ENCODE measurements around the gene LDHAL6B. TPM values are rescaled to one million over a fixed set of nuclear protein-coding genes. Genes with fewer than 3 reads are reported as not detected.

Gene LDHAL6B
- polyA plus RNA-seq, 1 of the 3 experiments (the other 2 are of a cell fraction) = not detected

DNA sequence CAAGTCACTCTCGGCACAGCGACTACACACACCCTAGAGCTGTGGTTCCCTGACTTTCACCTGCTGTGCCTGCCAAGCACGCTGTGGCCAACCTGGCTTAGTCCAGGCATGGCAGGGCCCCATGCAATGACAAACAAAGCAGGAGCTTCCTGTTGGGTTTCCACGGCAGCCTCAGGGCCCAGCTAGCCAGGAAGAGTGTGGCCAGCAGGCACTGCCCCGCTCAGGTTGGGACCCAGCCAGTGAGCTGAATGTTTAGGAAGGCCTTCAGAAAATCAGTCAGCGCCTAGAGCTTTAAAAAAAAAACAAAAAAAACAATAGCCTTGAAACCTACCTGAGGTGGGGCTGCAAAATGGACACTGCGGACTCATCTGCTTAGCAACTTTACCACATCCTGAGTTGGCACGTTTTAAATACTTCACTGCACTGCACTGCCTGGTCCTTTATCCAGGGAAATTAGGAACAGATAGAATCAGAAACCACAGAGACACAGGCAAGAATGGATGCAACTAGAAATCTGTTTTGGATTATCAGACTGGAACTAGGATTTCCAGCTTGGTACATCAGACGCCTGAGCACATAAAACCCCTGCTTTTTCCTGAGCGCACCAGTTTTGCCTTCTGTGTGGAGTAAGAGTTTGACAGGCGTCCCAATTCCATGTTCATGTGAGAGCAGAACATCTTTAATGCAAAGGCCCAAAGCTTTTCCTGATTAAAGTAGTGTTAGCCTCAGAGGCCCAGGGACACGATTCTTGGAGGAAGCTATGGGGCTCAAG, 36.2 kb upstream of the LDHAL6B start (continued):
- TF ChIP-seq, protein P1, sequence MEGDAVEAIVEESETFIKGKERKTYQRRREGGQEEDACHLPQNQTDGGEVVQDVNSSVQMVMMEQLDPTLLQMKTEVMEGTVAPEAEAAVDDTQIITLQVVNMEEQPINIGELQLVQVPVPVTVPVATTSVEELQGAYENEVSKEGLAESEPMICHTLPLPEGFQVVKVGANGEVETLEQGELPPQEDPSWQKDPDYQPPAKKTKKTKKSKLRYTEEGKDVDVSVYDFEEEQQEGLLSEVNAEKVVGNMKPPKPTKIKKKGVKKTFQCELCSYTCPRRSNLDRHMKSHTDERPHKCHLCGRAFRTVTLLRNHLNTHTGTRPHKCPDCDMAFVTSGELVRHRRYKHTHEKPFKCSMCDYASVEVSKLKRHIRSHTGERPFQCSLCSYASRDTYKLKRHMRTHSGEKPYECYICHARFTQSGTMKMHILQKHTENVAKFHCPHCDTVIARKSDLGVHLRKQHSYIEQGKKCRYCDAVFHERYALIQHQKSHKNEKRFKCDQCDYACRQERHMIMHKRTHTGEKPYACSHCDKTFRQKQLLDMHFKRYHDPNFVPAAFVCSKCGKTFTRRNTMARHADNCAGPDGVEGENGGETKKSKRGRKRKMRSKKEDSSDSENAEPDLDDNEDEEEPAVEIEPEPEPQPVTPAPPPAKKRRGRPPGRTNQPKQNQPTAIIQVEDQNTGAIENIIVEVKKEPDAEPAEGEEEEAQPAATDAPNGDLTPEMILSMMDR (IDR thresholded peaks at IDR 0.05) = no peak
- TF ChIP-seq FOXM1 (IDR thresholded peaks at IDR 0.05; ENCODE audit: low read depth) (no peak), GABPA (IDR thresholded peaks at IDR 0.05; ENCODE audit: low read depth) (no peak), NFIC (IDR thresholded peaks at IDR 0.05; ENCODE audit: borderline replicate concordance) (peak; percentile 86), MEF2A (IDR thresholded peaks at IDR 0.05; ENCODE audit: borderline replicate concordance, low read depth) (no peak), SIN3A (IDR thresholded peaks at IDR 0.05; ENCODE audit: borderline replicate concordance, low read depth, low read length) (no peak), NRF1 (IDR thresholded peaks at IDR 0.05; ENCODE audit: low read depth, low read length) (no peak), GATA2 (CRISPR knock-in tag; IDR thresholded peaks at IDR 0.05) (peak; percentile 75), FOXJ3 (CRISPR knock-in tag; IDR thresholded peaks at IDR 0.05) (no peak)
- TF ChIP-seq, protein P2, sequence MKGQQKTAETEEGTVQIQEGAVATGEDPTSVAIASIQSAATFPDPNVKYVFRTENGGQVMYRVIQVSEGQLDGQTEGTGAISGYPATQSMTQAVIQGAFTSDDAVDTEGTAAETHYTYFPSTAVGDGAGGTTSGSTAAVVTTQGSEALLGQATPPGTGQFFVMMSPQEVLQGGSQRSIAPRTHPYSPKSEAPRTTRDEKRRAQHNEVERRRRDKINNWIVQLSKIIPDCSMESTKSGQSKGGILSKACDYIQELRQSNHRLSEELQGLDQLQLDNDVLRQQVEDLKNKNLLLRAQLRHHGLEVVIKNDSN (IDR thresholded peaks at IDR 0.05; ENCODE audit: borderline replicate concordance, low read depth) = no peak
- TF ChIP-seq, protein P3, sequence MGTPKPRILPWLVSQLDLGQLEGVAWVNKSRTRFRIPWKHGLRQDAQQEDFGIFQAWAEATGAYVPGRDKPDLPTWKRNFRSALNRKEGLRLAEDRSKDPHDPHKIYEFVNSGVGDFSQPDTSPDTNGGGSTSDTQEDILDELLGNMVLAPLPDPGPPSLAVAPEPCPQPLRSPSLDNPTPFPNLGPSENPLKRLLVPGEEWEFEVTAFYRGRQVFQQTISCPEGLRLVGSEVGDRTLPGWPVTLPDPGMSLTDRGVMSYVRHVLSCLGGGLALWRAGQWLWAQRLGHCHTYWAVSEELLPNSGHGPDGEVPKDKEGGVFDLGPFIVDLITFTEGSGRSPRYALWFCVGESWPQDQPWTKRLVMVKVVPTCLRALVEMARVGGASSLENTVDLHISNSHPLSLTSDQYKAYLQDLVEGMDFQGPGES (IDR thresholded peaks at IDR 0.05; ENCODE audit: low read depth, low read length) = no peak

DNA sequence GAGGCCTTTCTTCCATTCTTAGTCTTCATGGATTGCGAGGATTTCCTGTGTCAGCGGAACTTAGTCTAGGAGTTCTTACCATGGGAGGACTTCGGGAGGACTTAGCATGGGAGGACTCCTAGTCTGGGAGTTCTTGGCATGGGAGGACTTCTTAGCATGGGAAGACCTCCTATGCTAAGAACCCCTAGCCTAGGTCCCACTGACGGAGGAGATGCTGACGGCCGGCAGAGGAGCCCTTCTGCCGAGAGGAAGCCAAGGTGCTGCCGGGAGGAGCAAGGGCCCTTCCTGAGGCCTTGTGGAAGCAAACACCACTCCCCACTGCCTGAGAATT, 35.6 kb upstream of the LDHAL6B start:
- peak overlapping the region; percentile 29; the same call in 1 of the 2 replicates for H3K4me2 ChIP-seq
- TF ChIP-seq GATA2 (CRISPR knock-in tag; IDR thresholded peaks at IDR 0.05) (no peak), TCF12 (IDR thresholded peaks at IDR 0.05) (no peak), POLR2AphosphoS5 (IDR thresholded peaks at IDR 0.05; ENCODE audit: low read depth, low read length) (no peak), FOXJ3 (CRISPR knock-in tag; IDR thresholded peaks at IDR 0.05) (no peak), CHD2 (IDR thresholded peaks at IDR 0.05; ENCODE audit: low read length, partially characterized antibody) (no peak)
- H3K4me1 ChIP-seq (ENCODE audit: control insufficient read depth in 1 of 2, insufficient read depth in 2 of 2, low read depth in 1 of 2, low read length in 1 of 2) = peaks cover 17 to 47% of the 10 kb centered on the region in 2 experiments; a peak in 3 of 4 replicates
- H3K9me3 ChIP-seq = no peaks in the 10 kb centered on the region
- H3K9me2 ChIP-seq = no peaks in the 10 kb centered on the region
- H3F3A ChIP-seq (replicated peaks; ENCODE audit: insufficient read depth) = peaks cover 35% of the 10 kb centered on the region
- no peaks in the 10 kb centered on the region for H3K27me3 ChIP-seq (ENCODE audit: insufficient read depth)
- peaks cover 0 to 14% of the 10 kb centered on the region in 2 experiments for H3K36me3 ChIP-seq (replicated peaks in 1 of 2; ENCODE audit: control insufficient read depth in 1 of 2, insufficient read depth in 2 of 2, low read length in 1 of 2)
- no peak overlapping the region for H2AFZ ChIP-seq (ENCODE audit: low read depth)
- H3K9ac ChIP-seq = peak overlapping the region; percentile 31; the same call in 1 of the 2 replicates
- H3K4me3 ChIP-seq (ENCODE audit: low read depth in 2 of 2, low read length in 1 of 2) = no peak overlapping the region; a peak in 1 of 4 replicates
- 90% methylated on average over 2 of the region's 8 CpGs for WGBS (ENCODE audit: low lambda C conversion rate)
- no peaks in the 10 kb centered on the region for H3K79me2 ChIP-seq (ENCODE audit: insufficient read depth)
- CTCF ChIA-PET = interaction anchor here (1.0 to 2.4 kb wide), 3 partner anchors 23 to 358 kb away, joined by 3 to 9 read pairs (median 3); no protein-coding TSS in a partner anchor
- H4K20me1 ChIP-seq (ENCODE audit: insufficient read depth) = no peaks in the 10 kb centered on the region
- no peak for DNase-seq
- H3K27ac ChIP-seq (ENCODE audit: low read depth in 2 of 2, low read length in 1 of 2) = peak overlapping the region; percentile 89 to 91
- POLR2A ChIA-PET = interaction anchor here (0.6 kb wide), 1 partner anchor 167 kb away, joined by 3 read pairs; no protein-coding TSS in a partner anchor
